NCI-H187 (cell line): ENCODE measurements around the gene CYBRD1.
A peak's percentile ranks its signal among the peaks of the same experiment; 100 is the strongest.

Experiments
- DNase-seq, 2 experiments: peaks; one replicate each; lab custom pipeline; 2025; lab: John Stamatoyannopoulos, UW

CYBRD1 gene

GRCh38 chr2:171553858-171554257 is 31.6 kb downstream of the CYBRD1 start:
- DNase-seq, result peak in 1 of 2 experiments; percentile 3

- no peak for DNase-seq
Observed at GRCh38 chr2:171554991-171555615, 32.8 kb downstream of the CYBRD1 start.

GRCh38 chr2:171557363-171557762 is 35.1 kb downstream of the CYBRD1 start:
- no peak for DNase-seq

GRCh38 chr2:171563301-171563700 is 41.0 kb downstream of the CYBRD1 start:
- no peak for DNase-seq

GRCh38 chr2:171564463-171564862 is 42.2 kb downstream of the CYBRD1 start:
- no peak for DNase-seq

- no peak for DNase-seq
Observed at GRCh38 chr2:171566057-171566456, 43.8 kb downstream of the CYBRD1 start.

- no peak for DNase-seq
Observed at GRCh38 chr2:171566753-171567152, 44.5 kb downstream of the CYBRD1 start.

- no peak for DNase-seq
Observed at GRCh38 chr2:171568089-171568488, 45.8 kb downstream of the CYBRD1 start.

- DNase-seq, result no peak
Observed at GRCh38 chr2:171571721-171572120, 49.4 kb downstream of the CYBRD1 start.

GRCh38 chr2:171574149-171574795 is 52.0 kb downstream of the CYBRD1 start:
- peak in 1 of 2 experiments; percentile 10 for DNase-seq

- no peak for DNase-seq
Observed at GRCh38 chr2:171575606-171576005, 53.3 kb downstream of the CYBRD1 start.

GRCh38 chr2:171578127-171578803 is 56.0 kb downstream of the CYBRD1 start:
- no peak for DNase-seq

- no peak for DNase-seq
Observed at GRCh38 chr2:171579481-171579880, 57.2 kb downstream of the CYBRD1 start.

- no peak for DNase-seq
Observed at GRCh38 chr2:171583566-171583965, 61.3 kb downstream of the CYBRD1 start.

- no peak for DNase-seq
Observed at GRCh38 chr2:171584001-171584400, 61.7 kb downstream of the CYBRD1 start.

GRCh38 chr2:171587132-171587531 is 64.9 kb downstream of the CYBRD1 start:
- DNase-seq, result no peak

- DNase-seq, result no peak
Observed at GRCh38 chr2:171587567-171587966, 65.3 kb downstream of the CYBRD1 start.

- DNase-seq, result no peak
Observed at GRCh38 chr2:171590116-171590515, 67.8 kb downstream of the CYBRD1 start.

- no peak for DNase-seq
Observed at GRCh38 chr2:171592036-171592555, 69.8 kb downstream of the CYBRD1 start.

- DNase-seq, result no peak
Observed at GRCh38 chr2:171595456-171595855, 73.2 kb downstream of the CYBRD1 start.

- DNase-seq, result no peak
Observed at GRCh38 chr2:171595896-171596295, 73.6 kb downstream of the CYBRD1 start.

GRCh38 chr2:171598713-171599319 is 76.5 kb downstream of the CYBRD1 start:
- DNase-seq, result no peak

GRCh38 chr2:171600126-171600525 is 77.9 kb downstream of the CYBRD1 start:
- DNase-seq, result no peak
